CD4-positive, alpha-beta T cell treated with Interleukin-10 for 1 hour (primary cell): ENCODE measurements around the gene VPS35L.
A peak's percentile ranks its signal among the peaks of the same experiment; 100 is the strongest.

Experiments used
- DNase-seq: peaks from one replicate; pipeline ENCODE4 v3.0.0-alpha.2; 2020

Gene VPS35L, protein sequence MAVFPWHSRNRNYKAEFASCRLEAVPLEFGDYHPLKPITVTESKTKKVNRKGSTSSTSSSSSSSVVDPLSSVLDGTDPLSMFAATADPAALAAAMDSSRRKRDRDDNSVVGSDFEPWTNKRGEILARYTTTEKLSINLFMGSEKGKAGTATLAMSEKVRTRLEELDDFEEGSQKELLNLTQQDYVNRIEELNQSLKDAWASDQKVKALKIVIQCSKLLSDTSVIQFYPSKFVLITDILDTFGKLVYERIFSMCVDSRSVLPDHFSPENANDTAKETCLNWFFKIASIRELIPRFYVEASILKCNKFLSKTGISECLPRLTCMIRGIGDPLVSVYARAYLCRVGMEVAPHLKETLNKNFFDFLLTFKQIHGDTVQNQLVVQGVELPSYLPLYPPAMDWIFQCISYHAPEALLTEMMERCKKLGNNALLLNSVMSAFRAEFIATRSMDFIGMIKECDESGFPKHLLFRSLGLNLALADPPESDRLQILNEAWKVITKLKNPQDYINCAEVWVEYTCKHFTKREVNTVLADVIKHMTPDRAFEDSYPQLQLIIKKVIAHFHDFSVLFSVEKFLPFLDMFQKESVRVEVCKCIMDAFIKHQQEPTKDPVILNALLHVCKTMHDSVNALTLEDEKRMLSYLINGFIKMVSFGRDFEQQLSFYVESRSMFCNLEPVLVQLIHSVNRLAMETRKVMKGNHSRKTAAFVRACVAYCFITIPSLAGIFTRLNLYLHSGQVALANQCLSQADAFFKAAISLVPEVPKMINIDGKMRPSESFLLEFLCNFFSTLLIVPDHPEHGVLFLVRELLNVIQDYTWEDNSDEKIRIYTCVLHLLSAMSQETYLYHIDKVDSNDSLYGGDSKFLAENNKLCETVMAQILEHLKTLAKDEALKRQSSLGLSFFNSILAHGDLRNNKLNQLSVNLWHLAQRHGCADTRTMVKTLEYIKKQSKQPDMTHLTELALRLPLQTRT

DNA sequence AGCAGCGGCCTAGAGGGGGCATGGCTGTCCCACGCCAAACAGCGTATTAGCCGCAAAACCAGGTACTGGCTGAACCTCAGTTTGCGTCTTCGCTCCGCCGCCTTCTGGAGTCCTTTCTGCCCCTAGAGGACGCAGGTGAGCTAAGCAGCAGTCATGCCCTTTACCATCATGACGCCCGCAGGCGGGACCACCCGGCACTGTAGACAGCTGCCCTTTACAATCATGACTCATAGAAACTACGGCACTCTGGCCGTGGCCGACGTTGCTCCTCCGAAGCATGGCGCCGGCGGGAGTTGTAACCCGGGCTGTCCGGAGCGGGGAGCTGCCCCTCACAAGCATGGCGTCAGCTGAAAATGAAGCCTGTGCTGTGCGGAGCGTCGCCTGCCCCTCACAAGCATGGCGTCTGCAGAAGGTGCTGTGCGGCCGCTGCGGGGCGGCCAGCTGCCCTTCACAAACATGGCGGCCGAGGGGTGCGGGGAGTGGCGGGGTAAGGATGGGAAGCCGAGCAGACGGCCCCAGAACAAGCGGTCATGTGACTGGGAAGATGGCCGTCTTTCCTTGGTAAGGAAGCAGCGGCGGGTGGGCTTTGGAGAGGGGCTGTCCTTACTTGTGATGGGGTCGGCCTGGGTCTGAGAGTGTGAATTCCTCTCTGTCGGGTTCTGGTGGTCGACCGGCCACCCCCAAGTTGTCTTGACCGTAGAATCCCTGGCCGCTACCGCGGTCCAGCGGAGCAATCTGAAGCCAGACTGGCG lies at the start of gene VPS35L:
VPS35L (plus strand) TSS at position 518 of the 752 bp plus-strand sequence; CDS start at position 545, 27 bp downstream.
- peak; percentile 98 for DNase-seq

DNA sequence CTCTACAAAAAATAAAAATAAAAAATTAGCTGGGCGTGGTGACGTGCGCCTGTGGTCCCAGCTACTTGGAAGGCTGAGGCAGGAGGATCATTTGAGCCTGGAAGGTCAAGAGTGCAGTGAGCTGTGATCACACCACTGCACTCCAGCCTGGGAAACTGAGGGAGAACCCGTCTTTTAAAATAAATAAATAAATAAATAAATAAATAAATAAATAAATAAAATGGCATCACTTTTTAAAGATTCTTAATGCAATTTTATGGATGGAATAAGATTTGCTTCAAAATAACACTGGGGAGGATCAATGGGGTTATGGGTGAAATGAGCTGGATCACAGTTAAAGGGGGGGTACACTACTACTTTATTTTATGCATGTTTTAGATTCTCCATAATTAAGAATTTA lies 48.5 kb upstream of the VPS35L start:
- no peak for DNase-seq

DNA sequence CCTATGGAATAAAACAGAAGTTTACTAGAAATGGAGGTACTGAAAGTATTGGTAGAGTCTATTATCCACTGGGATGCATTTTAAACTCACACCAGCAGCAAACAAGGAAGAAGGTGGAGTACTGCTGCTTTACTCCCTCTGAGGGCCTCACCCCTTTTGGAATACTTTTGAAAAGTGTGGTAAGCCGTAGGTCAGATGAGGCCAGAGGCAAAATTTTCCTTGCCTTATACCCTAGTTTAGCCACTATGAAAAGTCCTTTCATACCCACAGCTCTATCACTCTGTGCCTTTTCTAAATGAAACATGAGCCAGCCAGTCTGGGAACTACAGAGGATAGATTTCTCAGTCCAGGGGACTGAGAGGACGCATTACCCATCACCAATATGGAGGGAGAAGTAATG lies 47.6 kb upstream of the VPS35L start:
- no peak for DNase-seq

DNA sequence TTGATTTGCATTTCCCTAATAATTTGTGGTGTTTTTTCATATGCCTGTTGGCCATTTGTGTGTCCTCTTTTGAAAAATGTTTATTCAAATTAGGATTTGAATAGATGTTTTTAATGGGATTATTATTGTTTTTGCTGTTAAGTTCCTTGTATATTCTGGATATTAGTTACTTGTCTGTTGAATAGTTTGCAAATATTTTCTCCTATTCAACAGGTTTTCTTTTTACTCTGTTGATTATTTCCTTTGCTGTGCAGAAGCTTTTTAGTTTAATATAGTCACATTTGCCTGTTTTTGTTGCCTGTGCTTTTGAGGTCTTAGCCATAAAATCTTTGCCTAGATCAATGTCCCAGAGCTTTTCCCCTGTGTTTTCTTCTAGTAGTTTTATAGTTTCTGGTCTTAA lies 43.2 kb upstream of the VPS35L start:
- no peak for DNase-seq

DNA sequence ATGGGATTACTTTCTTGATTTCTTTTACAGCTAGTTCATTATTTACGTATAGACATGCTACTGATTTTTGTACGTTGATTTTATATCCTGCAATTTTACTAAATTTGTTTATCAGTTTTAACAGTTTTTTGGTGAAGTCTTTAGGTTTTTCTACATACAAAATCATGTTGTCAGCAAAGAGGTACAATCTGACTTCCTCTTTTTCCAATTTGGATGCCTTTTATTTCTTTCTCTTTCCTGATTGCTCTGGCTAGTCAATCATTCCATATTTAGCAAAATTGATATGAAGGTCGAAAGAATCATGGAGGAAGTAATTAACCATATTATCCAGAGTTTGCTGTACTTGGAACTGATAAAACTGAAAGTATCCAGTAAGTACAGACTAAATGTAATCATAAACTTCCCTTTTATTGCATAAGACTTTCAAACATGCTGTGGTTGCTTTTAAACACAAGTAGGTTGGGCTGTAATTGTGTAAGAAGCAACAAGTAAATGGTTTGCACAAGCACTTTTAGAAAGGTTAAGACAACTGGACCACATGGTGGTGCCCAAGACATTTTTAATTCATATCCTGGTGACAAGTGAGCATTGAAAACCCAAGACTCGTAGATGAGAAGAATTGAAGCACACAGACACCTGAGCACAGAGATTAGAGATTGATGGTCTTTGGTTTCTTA lies 42.0 kb upstream of the VPS35L start:
- no peak for DNase-seq

DNA sequence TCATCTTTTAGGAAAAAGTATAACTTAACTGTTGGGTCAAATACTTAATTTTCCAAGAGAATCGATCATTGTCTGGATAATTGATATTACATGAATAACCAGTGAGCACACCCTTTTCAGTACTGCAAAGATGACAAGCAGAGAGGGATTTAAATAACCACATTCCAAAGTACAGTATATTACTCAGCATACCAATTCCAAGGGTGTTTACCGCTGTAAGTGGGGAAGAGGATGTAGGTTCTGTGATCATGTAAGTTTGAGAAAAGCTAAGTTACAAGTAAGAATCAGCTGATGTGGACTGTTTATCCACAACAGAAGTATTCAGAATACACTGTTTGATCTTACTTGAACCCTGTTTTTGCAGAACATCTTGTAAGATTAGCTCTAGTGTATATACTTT lies 39.7 kb upstream of the VPS35L start:
- no peak for DNase-seq

DNA sequence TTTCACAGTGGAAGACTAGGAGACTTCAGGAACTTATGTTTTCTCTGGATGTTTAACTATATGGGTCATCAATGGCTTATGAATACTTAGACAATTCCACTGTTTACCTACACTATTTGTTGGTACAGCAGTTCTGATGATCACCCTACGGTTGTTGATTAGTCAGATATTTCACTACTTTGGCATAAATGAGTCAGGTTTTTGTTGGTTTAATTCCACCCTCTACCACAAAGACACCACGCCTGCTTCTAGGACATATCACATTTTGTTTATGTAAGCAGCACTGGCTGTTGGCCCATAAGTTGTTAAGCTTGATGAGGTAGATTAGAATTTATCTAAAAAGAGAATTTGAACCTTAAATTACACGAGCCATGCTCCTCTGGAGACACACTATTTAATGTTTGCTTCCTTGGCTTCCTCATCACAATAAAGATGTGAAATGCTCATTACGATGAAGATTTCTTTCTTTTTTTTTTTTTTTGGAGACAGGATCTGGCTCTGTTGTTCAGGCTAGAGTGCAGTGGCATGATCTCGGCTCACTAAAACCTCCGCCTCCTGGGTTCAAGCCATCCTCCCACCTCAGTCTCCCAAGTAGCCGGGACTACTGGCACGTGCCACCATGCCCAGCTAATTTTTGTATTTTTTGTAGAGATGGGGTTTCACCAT lies 37.9 kb upstream of the VPS35L start:
- DNase-seq: no peak

DNA sequence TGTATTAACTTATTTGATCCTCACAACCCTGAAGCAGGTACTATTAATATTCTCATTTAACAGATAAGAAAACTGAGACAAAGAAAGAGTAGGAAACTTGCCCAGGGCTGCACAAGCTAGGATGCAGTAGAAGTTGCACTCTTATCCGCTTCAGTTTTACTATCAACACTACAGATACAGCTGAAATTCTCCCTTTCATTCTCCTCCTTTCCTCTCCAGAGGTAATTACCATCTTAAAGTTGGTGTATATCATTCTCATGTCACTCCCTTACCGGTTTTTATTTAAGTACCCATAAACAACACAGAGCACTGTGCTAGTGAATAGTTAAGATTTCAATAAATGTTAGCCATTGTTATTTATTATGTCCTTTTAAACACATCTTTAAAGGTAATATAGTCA lies 37.1 kb upstream of the VPS35L start:
- no peak for DNase-seq

DNA sequence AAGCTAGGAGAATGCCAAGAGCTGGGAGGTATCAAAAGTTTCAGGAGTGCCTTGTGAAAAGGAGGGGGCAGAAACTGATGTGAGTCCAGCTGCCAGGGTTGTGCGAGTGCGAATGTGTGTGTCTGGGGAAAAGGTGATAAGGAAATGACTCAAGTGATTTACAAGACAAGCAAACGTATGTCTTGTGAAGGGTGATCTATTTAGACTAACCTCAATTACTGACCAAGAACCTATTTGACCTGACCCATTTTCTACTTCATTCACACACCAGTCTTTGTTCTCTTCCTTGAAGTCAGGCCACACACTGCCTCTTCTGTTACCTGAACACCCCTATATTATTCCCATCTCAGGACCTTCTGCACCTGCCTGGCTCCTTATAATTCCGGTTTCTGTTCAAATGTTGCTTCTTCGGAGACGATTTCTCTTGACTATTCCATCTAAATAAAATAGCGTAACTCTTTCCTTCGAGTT lies 34.6 kb upstream of the VPS35L start:
- DNase-seq: no peak

DNA sequence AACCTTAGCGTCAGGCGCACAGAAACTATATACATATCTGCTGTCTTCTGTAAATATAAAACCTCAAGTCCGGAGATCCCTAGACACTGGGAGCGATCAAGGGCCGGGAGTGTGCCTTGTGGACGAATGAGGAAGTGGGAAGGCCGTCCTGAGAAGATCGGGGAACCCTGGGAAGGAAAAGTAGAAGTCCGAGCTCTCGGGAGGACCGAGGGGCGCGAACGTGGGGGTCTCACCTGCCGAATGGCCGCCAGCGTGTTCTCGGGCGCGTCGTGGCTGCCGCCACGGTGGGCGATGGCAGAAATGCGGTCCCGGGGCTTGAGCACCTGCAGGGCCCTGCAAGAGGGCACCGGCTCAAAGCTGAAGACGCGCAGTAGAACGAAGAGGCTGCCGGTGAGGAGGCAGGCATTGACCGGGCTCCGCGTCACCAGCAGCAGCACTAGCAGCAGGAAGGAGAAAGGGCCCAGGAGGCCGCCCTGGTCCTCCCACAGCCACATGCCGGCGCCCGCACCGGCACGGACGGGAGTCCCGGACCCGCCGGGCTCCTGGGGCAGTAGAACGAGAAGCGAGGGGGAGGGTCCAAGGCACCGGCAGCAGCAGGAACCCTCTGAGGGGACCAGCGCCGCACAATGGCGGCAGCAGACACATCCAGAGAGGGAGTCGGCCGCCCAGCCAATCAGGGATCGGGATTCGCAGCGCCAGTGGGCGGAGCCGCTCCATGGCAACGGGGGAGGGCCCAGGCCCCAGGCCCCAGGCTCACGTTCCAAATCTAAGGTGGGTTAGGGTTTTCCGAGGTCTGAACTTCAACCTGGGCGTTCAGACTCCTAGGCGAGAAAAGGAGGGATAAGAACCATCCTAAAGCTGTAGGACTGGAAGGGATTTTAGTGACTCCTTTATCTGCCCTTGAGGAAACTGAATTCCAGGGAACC lies 33.8 kb upstream of the VPS35L start, which contains the start of gene GDE1:
GDE1 (minus strand) TSS at position 628 of the 926 bp plus-strand sequence; CDS start at position 494, 134 bp downstream.
- peak; percentile 94 for DNase-seq

DNA sequence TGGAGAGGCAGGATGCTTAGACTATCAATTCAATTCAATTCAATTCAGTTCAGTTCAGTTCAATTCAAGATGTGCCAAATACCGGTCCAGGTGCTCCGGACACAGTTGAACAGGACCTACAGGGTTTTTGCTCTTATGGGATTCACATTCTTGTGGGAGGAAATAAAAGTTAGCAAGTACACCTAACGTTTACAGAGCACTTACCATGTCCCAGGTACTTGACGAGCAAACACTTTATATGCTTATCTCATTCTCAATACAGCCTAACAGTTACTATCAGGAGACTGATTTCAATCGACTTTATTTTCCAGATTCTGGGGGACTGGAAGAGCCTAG lies 33.1 kb upstream of the VPS35L start:
- DNase-seq: no peak

DNA sequence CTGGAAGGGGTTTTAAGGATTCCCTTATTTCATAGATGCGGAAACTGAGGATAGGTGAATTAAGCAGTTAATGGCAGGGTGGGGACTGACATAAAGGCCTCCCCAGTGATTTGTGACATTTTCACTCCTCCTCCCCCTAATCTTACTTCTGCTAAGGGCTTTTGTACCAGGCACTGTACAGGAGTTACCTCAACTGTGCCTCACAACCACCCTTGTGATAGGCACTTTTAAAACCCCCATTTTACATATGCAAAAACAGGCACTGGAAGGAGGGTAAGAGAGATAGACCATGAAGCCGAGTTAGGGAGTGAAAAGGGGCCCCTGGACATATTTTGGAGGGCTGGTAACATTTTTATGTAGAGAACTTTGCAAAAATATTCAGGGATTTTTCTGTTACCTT lies 32.7 kb upstream of the VPS35L start:
- DNase-seq: no peak

DNA sequence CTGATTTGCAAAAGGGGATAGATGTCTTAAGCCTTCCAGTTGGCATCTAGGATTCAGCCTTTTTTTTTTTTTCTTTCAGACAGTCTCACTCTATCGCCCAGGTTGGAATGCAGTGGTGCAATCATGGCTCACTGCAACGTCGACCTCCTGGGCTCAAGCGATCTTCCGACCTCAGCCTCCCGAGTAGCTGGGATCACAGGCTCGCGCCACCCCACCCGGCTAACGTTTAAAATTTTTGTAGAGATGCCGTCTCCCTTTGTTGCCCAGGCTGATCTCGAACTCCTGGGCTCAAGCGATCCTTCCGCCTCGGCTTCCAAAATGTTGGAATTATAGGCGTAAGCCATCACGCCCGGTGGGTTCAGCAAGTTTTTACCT lies 32.3 kb upstream of the VPS35L start:
- no peak for DNase-seq

DNA sequence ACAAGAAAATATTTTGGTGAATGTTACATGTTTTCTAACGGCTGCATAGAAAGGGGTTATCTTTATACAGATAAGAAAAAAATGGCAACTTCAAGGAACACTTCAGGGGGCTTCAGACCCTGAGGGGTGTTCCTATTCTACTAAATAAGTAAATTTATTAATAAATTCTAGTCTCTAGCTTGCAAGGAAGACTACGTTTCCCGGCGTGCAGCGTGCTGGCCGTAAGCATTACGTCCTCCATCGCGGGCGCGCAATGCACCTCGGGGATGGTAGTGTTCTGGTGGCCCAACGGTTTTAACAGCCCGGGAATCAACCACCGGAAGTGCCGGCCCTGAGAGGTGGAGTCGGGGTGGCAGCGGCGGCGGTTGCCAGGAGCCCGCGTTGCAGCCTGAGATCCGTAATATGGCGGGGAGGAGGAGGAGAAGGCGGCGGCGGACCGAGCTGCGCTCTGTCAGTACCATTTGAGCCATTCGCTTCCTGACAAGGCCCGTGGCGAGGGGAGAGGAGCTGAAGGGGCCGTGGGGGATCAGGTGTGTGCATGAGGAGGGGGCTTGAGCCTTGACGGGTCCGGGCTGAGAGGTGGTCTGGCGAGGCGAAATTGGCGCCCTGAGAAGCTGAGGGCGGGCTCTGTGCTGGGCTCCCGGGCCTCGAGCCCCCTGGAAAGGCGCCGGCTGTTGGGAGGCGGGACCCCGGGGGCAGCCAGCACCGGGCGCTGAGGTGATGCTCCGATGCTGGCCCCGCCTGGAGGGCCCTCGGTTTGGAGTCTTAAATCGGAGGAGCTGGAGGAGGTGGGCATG lies 31.7 kb upstream of the VPS35L start, which contains the start of gene CCP110:
CCP110 (plus strand) TSS at position 384 of the 797 bp plus-strand sequence. CDS start 3,940 bp downstream, outside the sequence.
- DNase-seq: peak; percentile 95

DNA sequence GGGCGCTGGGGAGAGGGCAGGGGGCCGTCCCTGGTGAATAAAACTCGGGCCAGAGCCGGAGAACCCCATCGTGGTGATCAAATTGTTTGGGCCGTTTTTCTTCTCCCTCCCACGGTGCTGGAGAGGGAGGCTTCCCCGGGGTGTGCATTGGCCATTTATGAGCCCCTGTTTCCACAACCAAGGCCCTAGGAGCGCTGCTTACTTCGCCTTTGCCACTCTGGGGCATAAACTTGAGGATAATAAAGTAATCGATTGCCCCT lies 31.2 kb upstream of the VPS35L start:
- DNase-seq: no peak

DNA sequence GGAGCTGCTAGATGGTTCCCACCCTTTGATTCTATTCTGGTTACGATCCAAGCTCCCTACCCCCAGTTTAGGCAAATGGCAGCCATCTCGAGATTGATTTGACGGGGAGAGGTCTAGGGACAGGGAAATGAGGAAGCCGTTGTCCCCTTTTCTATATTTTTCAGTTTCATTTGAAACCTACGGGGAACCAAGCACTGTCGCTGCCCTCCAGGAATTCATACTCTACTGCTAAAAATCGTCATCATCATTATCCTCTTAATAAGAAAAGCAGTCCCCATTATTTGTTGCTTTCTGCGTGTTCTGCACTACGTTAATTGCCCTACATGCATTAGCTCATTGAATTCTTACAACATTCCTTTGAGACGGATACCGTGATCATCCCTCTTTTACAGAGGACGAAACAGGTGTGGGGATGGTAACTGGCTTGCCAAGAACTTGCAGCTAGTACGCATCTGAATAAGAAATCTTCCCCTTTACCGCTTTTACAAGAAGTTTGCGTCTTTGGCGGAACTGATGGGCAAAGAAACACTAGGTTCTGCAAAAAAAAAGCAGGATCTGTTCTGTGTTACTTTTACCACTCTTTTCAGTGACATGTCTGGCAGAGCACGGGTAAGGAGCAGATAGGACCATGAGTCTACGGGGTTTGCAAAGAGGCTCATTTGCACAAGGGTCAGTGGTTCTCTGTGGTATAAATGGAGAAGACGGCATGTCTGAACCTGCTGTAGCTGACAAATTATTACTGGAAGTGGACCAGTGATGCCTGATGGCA lies 30.7 kb upstream of the VPS35L start:
- DNase-seq: no peak

DNA sequence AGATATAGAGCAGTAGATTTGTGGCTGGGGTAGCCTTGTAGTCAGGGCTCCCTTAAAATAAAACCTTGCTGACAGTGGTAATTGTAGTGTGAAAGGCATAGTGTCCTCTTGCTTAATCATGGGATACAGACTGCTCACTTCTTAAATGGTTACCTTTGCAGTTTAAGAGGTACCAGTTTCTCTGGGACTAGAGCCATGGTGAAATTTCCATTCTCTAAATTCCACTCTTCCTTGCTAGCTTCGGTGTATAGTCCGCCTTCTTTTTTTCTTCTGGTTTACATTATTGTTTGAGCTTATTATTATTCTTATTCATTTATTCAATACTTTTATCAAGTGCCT lies 30.1 kb upstream of the VPS35L start:
- no peak for DNase-seq

DNA sequence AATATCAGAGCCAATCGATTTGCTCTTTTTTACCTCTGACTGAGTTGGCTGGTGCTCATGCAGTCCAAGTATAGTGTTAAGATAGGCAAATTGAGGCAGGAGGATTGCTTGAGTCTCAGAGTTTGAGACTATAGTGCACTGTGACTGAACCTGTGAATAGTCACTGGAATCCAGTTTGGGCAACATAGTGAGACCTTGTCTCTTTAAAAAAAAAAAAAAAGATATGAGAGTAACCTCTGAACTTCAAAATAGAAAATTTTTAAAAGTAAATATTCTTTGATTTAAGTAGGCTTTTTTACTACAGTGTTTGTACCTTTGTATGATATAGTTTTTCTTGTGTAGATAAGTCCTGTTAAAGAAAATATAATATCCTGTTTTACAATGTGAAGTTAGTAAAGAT lies 28.3 kb upstream of the VPS35L start:
- no peak for DNase-seq

DNA sequence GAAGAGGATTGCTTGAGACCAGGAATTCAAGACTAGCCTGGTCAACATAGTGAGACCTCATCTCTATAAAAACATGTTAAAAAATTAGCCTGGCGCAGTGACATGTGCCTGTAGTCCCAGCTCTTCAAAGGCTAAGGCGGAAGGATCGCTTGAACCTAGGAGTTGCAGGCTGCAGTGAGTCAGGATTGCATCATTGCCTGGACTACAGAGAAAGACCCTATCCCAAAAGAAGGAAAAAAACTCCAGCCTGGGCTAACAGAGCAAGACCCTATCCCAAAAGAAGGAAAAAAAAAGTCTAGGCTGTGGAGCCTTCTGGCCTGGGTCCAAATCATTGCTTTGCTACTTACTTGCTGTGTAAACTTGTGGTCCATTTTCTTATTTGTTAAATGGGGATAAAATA lies 26.8 kb upstream of the VPS35L start:
- no peak for DNase-seq
